Measurements from ENCODE around the gene FRMD1.

GRCh38 chr6:168016721-168017525, 62.1 kb downstream of the FRMD1 start:
- no peak for TF ChIP-seq TAF1 (IDR thresholded peaks at IDR 0.05; ENCODE audit: borderline replicate concordance, insufficient read depth, low read length)
- no peak for TF ChIP-seq POLR2AphosphoS5 (IDR thresholded peaks at IDR 0.05; ENCODE audit: low read depth, low read length)
- no peak for TF ChIP-seq REST (IDR thresholded peaks at IDR 0.05; ENCODE audit: insufficient read depth in 1 of 2, low read depth in 2 of 2, low read length in 2 of 2)

Data from PFSK-1 (cell line).